NCI-H2107 treated with DMSO at 0.1 percent for 48 hours (cell line): Measurements from ENCODE around the gene TWSG1.
A peak's percentile ranks its signal among the peaks of the same experiment; 100 is the strongest.
"Not testable (repeated sequence)": the region's sequence is repeated elsewhere in the genome, so short reads cannot be mapped to it uniquely, and the experiment has no call there.

Experiments used
- DNase-seq: peaks from one replicate; lab custom pipeline; 2025; ENCODE audit not compliant: unreplicated experiment; lab: John Stamatoyannopoulos, UW

TWSG1 gene

GRCh38 chr18:9386879-9387278 lies 52.3 kb downstream of the TWSG1 start:
- no peak for DNase-seq

- DNase-seq = no peak
Observed at GRCh38 chr18:9387891-9388290, 53.3 kb downstream of the TWSG1 start.

GRCh38 chr18:9389706-9390105 lies 55.1 kb downstream of the TWSG1 start:
- no peak for DNase-seq

GRCh38 chr18:9392726-9393125 lies 58.2 kb downstream of the TWSG1 start:
- DNase-seq = no peak

GRCh38 chr18:9394046-9394445 lies 59.5 kb downstream of the TWSG1 start:
- DNase-seq = no peak

GRCh38 chr18:9400197-9400596 lies 65.6 kb downstream of the TWSG1 start:
- DNase-seq = no peak

- no peak for DNase-seq
Observed at GRCh38 chr18:9401176-9401575, 66.6 kb downstream of the TWSG1 start.

- DNase-seq = not testable (repeated sequence)
Observed at GRCh38 chr18:9402358-9403007, 67.9 kb downstream of the TWSG1 start.

- DNase-seq = no peak
Observed at GRCh38 chr18:9403795-9404564, 69.4 kb downstream of the TWSG1 start.

- no peak for DNase-seq
Observed at GRCh38 chr18:9404565-9405060, 70.0 kb downstream of the TWSG1 start.

GRCh38 chr18:9405130-9405529 lies 70.6 kb downstream of the TWSG1 start:
- DNase-seq = no peak

GRCh38 chr18:9405977-9406376 lies 71.4 kb downstream of the TWSG1 start:
- no peak for DNase-seq

GRCh38 chr18:9410515-9410914 lies 75.9 kb downstream of the TWSG1 start:
- no peak for DNase-seq

- no peak for DNase-seq
Observed at GRCh38 chr18:9413576-9413975, 79.0 kb downstream of the TWSG1 start.

- DNase-seq = no peak
Observed at GRCh38 chr18:9416563-9417072, 82.0 kb downstream of the TWSG1 start.

- peak; percentile 6 for DNase-seq
Observed at GRCh38 chr18:9417073-9417851, 82.7 kb downstream of the TWSG1 start.

- no peak for DNase-seq
Observed at GRCh38 chr18:9418047-9418690, 83.6 kb downstream of the TWSG1 start.

- DNase-seq = no peak
Observed at GRCh38 chr18:9419956-9420631, 85.5 kb downstream of the TWSG1 start.

- DNase-seq = no peak
Observed at GRCh38 chr18:9421096-9421900, 86.7 kb downstream of the TWSG1 start.

- DNase-seq = no peak
Observed at GRCh38 chr18:9421901-9422327, 87.3 kb downstream of the TWSG1 start.
